ENCODE data around the gene IRX1.

Gene IRX1

GRCh38 chr5:3600106-3601060, 4.8 kb downstream of the IRX1 start:
- TF ChIP-seq, protein P1, sequence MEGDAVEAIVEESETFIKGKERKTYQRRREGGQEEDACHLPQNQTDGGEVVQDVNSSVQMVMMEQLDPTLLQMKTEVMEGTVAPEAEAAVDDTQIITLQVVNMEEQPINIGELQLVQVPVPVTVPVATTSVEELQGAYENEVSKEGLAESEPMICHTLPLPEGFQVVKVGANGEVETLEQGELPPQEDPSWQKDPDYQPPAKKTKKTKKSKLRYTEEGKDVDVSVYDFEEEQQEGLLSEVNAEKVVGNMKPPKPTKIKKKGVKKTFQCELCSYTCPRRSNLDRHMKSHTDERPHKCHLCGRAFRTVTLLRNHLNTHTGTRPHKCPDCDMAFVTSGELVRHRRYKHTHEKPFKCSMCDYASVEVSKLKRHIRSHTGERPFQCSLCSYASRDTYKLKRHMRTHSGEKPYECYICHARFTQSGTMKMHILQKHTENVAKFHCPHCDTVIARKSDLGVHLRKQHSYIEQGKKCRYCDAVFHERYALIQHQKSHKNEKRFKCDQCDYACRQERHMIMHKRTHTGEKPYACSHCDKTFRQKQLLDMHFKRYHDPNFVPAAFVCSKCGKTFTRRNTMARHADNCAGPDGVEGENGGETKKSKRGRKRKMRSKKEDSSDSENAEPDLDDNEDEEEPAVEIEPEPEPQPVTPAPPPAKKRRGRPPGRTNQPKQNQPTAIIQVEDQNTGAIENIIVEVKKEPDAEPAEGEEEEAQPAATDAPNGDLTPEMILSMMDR (conservative IDR thresholded peaks at IDR 0.05; ENCODE audit: low read depth): no peak
- no peak overlapping the region for H3K27ac ChIP-seq
- CTCF ChIA-PET: interaction anchor here (0.6 to 0.7 kb wide), 4 partner anchors 76 to 1127 kb away, joined by 3 to 4 read pairs (median 4); no protein-coding TSS in a partner anchor
- no peak for DNase-seq (ENCODE audit: low spot score)
- POLR2A ChIA-PET (ENCODE audit: low non-redundant PET): no interaction called here

GRCh38 chr5:3601061-3601710, 5.6 kb downstream of the IRX1 start:
- CTCF ChIA-PET: interaction anchor here (0.7 kb wide), 2 partner anchors 887 to 1126 kb away, joined by 3 to 4 read pairs; no protein-coding TSS in a partner anchor
- no peak for DNase-seq (ENCODE audit: low spot score)
- POLR2A ChIA-PET (ENCODE audit: low non-redundant PET): no interaction called here
- no peak overlapping the region for H3K27ac ChIP-seq
- TF ChIP-seq, protein P1 (conservative IDR thresholded peaks at IDR 0.05; ENCODE audit: low read depth): no peak

DNA sequence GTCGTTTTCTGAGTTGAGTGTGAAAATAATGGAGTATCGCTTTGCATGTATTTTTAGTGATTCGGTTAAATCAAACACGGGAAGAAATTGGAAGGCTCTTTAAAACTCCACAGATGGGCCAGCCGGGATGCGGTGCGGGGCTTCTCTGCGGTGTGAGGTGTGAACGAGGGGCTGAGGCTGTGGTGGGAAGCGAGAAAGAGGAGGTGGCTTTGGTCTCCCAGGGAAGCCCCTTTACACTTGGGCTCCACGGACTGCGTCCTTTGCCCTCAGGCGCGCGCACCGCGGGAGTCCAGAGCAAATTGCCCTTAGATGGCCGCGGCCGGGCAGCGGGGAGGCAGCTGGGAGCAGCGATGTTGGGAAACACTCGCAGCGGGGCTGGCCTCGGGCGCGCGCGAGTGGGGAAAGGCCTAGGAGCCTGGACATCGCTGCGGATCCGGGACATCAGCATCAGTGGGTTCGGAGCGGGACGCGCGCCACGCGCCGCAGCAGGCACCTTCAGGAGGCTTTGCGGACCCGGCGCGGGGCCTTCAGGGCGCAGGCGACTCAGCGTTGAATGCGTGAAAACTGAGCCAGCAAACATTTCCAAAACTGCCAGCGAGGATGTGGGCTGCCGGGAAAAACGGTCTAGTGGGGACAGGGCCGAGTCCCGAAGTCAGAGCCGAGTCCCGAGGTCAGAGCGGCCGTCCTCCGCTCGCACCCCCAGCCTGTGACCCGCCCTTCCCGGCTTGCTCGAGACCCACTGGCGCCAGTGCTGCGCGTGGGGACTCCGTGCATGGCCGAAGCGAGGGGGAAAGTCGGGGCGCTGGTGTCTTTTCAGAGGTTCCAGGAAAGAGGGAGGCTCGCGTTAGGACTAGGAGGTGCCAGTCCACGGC, 6.5 kb downstream of the IRX1 start:
- no peak for DNase-seq (ENCODE audit: low spot score)
- TF ChIP-seq, protein P1 (conservative IDR thresholded peaks at IDR 0.05; ENCODE audit: low read depth): no peak
- CTCF ChIA-PET: interaction anchor here (0.5 to 0.7 kb wide), 8 partner anchors 10 to 1349 kb away, joined by 3 to 7 read pairs (median 4); no protein-coding TSS in a partner anchor
- POLR2A ChIA-PET (ENCODE audit: low non-redundant PET): no interaction called here
- H3K27ac ChIP-seq: no peak overlapping the region

GRCh38 chr5:3602785-3603502, 7.3 kb downstream of the IRX1 start:
- DNase-seq (ENCODE audit: low spot score): peak; percentile 20
- CTCF ChIA-PET: interaction anchor here (0.5 to 0.7 kb wide), 7 partner anchors 9 to 1349 kb away, joined by 3 to 4 read pairs (median 3); no protein-coding TSS in a partner anchor

GRCh38 chr5:3604501-3604900, 8.9 kb downstream of the IRX1 start:
- TF ChIP-seq, protein P1 (conservative IDR thresholded peaks at IDR 0.05; ENCODE audit: low read depth): no peak
- no peak for DNase-seq (ENCODE audit: low spot score)
- no peak overlapping the region for H3K27ac ChIP-seq
- CTCF ChIA-PET: no interaction called here
- POLR2A ChIA-PET (ENCODE audit: low non-redundant PET): no interaction called here

More at GRCh38 chr5:3602785-3603502, 7.3 kb downstream of the IRX1 start:
- POLR2A ChIA-PET (ENCODE audit: low non-redundant PET): no interaction called here
- H3K27ac ChIP-seq: no peak overlapping the region
- TF ChIP-seq, protein P1 (conservative IDR thresholded peaks at IDR 0.05; ENCODE audit: low read depth): peak; percentile 39

Measured in RWPE1 (cell line).